ENCODE results near the gene HELT.
"Not testable (repeated sequence)": the region's sequence is repeated elsewhere in the genome, so short reads cannot be mapped to it uniquely, and the experiment has no call there.

HELT gene

GRCh38 chr4:185017964-185018772 is at the start of gene HELT:
Gene HELT (plus strand): TSS chr4:185018490. CDS start chr4:185018929, 439 bp downstream.
- TF ChIP-seq, protein P1, sequence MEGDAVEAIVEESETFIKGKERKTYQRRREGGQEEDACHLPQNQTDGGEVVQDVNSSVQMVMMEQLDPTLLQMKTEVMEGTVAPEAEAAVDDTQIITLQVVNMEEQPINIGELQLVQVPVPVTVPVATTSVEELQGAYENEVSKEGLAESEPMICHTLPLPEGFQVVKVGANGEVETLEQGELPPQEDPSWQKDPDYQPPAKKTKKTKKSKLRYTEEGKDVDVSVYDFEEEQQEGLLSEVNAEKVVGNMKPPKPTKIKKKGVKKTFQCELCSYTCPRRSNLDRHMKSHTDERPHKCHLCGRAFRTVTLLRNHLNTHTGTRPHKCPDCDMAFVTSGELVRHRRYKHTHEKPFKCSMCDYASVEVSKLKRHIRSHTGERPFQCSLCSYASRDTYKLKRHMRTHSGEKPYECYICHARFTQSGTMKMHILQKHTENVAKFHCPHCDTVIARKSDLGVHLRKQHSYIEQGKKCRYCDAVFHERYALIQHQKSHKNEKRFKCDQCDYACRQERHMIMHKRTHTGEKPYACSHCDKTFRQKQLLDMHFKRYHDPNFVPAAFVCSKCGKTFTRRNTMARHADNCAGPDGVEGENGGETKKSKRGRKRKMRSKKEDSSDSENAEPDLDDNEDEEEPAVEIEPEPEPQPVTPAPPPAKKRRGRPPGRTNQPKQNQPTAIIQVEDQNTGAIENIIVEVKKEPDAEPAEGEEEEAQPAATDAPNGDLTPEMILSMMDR (IDR thresholded peaks at IDR 0.05; ENCODE audit: extremely low read depth, missing control alignments): no peak
- DNase-seq (ENCODE audit: low spot score): no peak

DNA sequence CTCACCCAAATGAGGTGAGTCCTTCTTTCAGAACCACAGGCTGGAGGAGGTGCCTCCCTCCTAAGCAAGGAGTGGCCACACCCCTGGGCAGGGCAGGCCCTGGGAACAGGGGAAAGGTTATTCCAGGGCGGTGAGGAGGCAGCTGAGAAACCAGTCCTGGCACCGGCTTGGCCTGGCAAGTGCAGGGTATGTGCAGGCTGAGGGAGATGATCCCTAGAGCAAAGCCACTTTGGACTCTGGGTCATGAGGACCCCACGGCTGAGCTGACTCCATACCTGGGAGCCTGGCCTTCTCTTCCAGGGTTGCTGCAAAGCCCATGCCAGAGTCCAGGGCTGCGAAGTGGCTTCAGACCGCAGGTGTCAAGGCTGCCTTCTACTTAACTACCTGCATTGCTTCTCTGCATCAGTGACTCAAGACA is 49.5 kb upstream of the HELT start:
- TF ChIP-seq, protein P1 (IDR thresholded peaks at IDR 0.05; ENCODE audit: extremely low read depth, missing control alignments): no peak
- no peak for DNase-seq (ENCODE audit: low spot score)

DNA sequence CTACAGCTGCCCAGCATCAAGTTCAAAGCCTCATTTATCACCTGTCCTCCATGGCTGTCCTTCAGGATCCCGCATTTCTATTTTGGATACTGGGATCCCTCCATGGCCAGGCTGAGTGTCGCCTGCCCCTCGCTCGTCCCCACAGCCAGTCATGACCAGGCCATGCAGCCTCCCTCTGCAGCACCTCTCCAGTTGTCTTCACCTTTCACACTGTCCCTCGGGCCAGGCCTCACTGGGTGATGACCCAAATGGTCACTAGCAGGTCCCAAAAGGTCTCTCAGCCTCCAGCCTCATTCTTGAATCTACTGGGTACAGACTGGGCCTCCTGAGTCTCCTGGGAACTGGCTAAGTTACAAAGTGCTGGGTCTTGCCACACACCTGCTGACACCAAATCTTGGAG is 48.7 kb upstream of the HELT start:
- TF ChIP-seq, protein P1 (IDR thresholded peaks at IDR 0.05; ENCODE audit: extremely low read depth, missing control alignments): no peak
- DNase-seq (ENCODE audit: low spot score): no peak

DNA sequence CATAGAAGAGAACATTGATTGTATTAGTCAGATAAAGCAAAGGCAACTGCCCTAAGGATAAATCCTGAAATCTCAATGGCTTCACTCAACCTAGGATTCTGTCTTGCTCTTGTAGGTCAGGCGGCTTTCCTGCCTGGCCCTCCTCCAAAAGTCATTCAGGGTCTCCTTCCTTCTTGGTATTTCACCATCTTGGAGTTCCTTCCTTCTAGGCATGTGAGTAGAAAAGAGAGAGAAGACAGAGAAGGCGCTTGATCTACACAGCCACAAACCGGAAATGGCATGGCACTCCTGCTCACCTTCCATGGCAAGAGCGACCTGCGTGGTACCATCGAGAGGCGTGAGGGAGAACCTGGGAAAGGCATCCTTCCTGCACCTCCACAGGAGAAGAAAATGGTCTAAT is 45.3 kb upstream of the HELT start:
- TF ChIP-seq, protein P1 (IDR thresholded peaks at IDR 0.05; ENCODE audit: extremely low read depth, missing control alignments): no peak
- no peak for DNase-seq (ENCODE audit: low spot score)

GRCh38 chr4:184976348-184976747 is 41.9 kb upstream of the HELT start:
- not testable (repeated sequence) for DNase-seq (ENCODE audit: low spot score)

DNA sequence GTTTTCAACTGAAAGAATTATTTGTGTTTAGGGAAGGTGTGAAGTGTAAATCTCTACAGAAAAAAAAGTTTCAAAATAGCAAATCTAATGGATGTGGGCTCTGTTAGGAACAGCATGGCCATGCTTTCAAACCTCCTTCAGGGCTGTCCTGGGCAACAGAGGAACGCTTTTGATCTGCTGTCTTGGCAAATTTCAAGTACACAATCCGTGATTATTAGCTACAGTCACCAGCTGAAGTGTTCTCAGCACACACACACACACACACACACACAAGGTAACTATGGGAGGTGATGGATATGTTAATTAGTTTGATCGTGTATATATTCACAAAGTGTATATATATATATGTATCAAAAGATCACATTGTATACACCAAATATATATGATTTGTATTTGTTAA is 40.5 kb upstream of the HELT start:
- TF ChIP-seq, protein P1 (IDR thresholded peaks at IDR 0.05; ENCODE audit: extremely low read depth, missing control alignments): no peak
- DNase-seq (ENCODE audit: low spot score): no peak

DNA sequence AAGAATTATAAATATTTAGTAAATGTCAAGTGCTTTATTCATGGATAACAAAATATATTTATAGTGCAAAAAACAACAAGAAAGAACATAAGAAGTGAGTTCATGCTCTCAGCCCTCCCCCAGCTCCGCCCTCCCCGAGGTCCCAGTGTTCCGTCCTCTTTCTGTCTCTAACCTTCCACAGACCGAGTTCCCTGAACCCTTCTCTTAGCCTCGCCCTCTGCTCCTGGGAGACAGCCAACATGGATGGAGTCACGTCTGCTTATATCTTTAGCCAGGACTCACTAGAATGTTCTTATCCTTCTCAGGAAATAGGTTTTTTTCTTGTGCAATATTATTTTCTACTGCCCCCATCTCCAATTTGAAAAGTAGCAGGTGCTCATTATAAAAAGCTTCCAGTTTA is 40.1 kb upstream of the HELT start:
- TF ChIP-seq, protein P1 (IDR thresholded peaks at IDR 0.05; ENCODE audit: extremely low read depth, missing control alignments): no peak
- DNase-seq (ENCODE audit: low spot score): no peak

Measured in GM20000 (cell line).